Fibroblast of the aortic adventitia (primary cell): ENCODE results near the gene DCLK1. TPM values are rescaled to one million over a fixed set of nuclear protein-coding genes. Genes with fewer than 3 reads are reported as not detected.
A peak's percentile ranks its signal among the peaks of the same experiment; 100 is the strongest.

Source experiments
- DNase-seq: peaks from one replicate; pipeline ENCODE4 v3.0.0-alpha.2; 2010; ENCODE audit warnings: low read depth
- H3K4me3 ChIP-seq: 2 replicates; pipeline ENCODE4 v1.5.1; 2011; ENCODE audit warnings: low read depth, mild to moderate bottlenecking, control low read depth, low read length, moderate library complexity
- total RNA-seq: library from RNA; depleted of rRNA; stranded (reverse); fragments of >200 nt; gene quantifications from 2 replicates; pipeline ENCODE4 v1.2.3, GENCODE V29; 2012; ENCODE audit warnings: low replicate concordance
- TF ChIP-seq, protein P1 (sequence below): IDR thresholded peaks from 2 replicates; pipeline ENCODE4 v1.5.1; 2011; ENCODE audit warnings: mild to moderate bottlenecking, low read length, control low read depth, inconsistent platforms; ENCODE audit not compliant: insufficient read depth

DCLK1 gene
- total RNA-seq, 1 donor, result 80.0 TPM

DNA sequence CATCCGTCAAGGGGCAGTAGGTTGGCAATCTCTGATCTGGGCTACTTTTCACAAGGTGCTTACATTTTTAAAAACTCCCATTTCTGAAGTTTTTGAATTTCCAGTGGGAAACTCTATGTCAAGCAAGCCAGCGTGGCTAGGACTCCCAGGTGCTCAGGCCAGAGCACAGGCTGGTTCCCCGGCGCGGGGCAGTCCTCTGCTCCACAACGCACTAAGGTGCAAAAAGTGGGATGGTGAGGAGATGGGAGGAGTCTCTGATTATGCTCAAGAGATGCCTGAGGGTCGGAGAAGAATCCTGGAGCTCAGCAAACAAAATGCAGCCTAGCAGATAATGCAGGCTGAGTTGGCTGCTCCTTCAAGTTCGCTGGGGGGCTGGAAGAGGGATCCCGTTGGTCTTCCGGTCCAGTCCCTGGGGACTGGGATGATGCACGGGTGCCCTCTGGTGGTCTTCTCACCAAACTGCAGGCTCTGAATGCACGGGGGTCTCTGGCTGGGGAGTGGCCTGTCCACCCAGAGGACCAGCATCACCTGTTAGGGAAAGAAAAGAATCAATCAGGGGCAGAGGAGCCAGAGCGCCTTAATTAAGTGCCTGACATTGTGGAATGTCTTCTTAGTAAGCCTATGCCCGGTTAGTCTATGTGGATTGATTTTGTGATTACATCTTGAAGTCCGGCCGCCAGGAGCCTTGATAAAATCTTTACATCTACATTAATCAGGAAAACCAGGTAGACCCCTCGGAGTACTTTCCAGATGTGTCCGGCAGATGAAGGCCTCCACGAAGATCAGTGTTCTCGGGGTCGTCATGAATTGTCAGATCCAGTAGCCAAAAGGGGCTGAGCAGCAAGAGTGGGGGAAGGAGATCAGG is 410.3 kb downstream of the DCLK1 start:
- H3K4me3 ChIP-seq, result peak overlapping the region; percentile 52
- peak; percentile 57 for DNase-seq
- TF ChIP-seq, protein P1, sequence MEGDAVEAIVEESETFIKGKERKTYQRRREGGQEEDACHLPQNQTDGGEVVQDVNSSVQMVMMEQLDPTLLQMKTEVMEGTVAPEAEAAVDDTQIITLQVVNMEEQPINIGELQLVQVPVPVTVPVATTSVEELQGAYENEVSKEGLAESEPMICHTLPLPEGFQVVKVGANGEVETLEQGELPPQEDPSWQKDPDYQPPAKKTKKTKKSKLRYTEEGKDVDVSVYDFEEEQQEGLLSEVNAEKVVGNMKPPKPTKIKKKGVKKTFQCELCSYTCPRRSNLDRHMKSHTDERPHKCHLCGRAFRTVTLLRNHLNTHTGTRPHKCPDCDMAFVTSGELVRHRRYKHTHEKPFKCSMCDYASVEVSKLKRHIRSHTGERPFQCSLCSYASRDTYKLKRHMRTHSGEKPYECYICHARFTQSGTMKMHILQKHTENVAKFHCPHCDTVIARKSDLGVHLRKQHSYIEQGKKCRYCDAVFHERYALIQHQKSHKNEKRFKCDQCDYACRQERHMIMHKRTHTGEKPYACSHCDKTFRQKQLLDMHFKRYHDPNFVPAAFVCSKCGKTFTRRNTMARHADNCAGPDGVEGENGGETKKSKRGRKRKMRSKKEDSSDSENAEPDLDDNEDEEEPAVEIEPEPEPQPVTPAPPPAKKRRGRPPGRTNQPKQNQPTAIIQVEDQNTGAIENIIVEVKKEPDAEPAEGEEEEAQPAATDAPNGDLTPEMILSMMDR, result peak; percentile 97

DNA sequence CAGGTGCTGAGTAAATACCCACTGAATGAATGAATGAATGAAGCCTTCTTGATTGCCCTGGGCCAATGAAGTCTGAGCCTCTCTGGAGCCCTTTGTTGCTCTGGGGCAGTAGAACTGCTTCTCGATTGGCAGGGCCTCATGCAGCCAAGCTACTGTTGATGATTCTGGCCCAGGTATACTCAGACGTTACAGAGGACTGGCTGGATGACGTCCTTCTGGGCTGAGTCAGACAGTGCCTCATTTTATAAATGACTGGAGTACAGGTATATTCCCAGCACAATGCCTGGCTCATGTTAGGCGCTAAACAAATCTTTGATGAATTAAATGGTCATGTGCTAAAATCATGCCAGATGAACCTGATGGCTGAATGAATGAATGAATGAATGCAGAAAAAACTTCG is 410.9 kb downstream of the DCLK1 start:
- DNase-seq, result no peak
- TF ChIP-seq, protein P1, result no peak
- no peak overlapping the region for H3K4me3 ChIP-seq

Other genes with a start within 250 kb of the DCLK1 start
- gene SOHLH2, start 83.2 kb upstream of the DCLK1 start, total RNA-seq, result 1.6 and 1.7 TPM in 2 replicates
- 2.4 and 4.1 TPM in 2 replicates for gene CCDC169, start 166.4 kb upstream of the DCLK1 start, total RNA-seq
- gene SPART, start 215.0 kb upstream of the DCLK1 start, total RNA-seq, result 62.7 and 95.4 TPM in 2 replicates